GM23338 (cell line): Measurements from ENCODE around the gene CD9. TPM values are rescaled to one million over a fixed set of nuclear protein-coding genes. Genes with fewer than 3 reads are reported as not detected.

Experiments
- ATAC-seq: fragments of 200-7000 bp; cut with Tn5 transposase; 3 replicates; pipeline ENCODE4 v1.9.1; 2020
- DNase-seq: peaks from one replicate; pipeline ENCODE4 v3.0.0-alpha.2; 2015; ENCODE audit warnings: low spot score
- H2AFZ ChIP-seq: fragments of 200-600 bp; sonication (generic); 2 replicates; pipeline ENCODE4 v1.8.0; 2016; ENCODE audit warnings: antibody characterized with exemption, mild to moderate bottlenecking, moderate library complexity
- H3F3A ChIP-seq: fragments of 200-600 bp; sonication (generic); replicated peaks from 2 replicates; pipeline ENCODE4 v1.8.0; 2017; ENCODE audit warnings: antibody characterized with exemption, mixed run types, low read depth
- H3K27ac ChIP-seq: fragments of 200-600 bp; sonication (generic); 2 replicates; pipeline ENCODE4 v1.6.1; 2016; ENCODE audit warnings: low read depth
- H3K27me3 ChIP-seq: fragments of 200-600 bp; sonication (generic); 2 replicates; pipeline ENCODE4 v1.8.0; 2016; ENCODE audit warnings: mild to moderate bottlenecking, mixed run types, moderate library complexity; ENCODE audit not compliant: insufficient read depth
- H3K36me3 ChIP-seq: fragments of 200-600 bp; sonication (generic); 2 replicates; pipeline ENCODE4 v1.8.0; 2016; ENCODE audit warnings: mild to moderate bottlenecking; ENCODE audit not compliant: insufficient read depth
- H3K4me1 ChIP-seq: fragments of 200-600 bp; sonication (generic); 2 replicates; pipeline ENCODE4 v1.8.0; 2016; ENCODE audit warnings: mild to moderate bottlenecking, moderate library complexity; ENCODE audit not compliant: insufficient read depth
- H3K4me2 ChIP-seq: fragments of 200-600 bp; sonication (generic); 2 replicates; pipeline ENCODE4 v1.7.1; 2017; ENCODE audit warnings: mixed run types
- H3K4me3 ChIP-seq: fragments of 200-600 bp; sonication (generic); 2 replicates; pipeline ENCODE4 v1.6.1; 2016; ENCODE audit warnings: mixed run types
- H3K79me2 ChIP-seq: fragments of 200-600 bp; sonication (generic); replicated peaks from 2 replicates; pipeline ENCODE4 v1.8.0; 2017; ENCODE audit warnings: mild to moderate bottlenecking; ENCODE audit not compliant: insufficient read depth
- H3K9me2 ChIP-seq: fragments of 200-600 bp; sonication (generic); 2 replicates; pipeline ENCODE4 v1.8.0; 2017; ENCODE audit not compliant: insufficient read depth
- H4K20me1 ChIP-seq: fragments of 200-600 bp; sonication (generic); replicated peaks from 2 replicates; pipeline ENCODE4 v1.8.0; 2017; ENCODE audit warnings: mild to moderate bottlenecking; ENCODE audit not compliant: insufficient read depth
- H3K27ac Mint-ChIP-seq: 2 replicates; pipeline ENCODE4 v1.8.0; 2020; ENCODE audit warnings: inconsistent platforms, mild to moderate bottlenecking, moderate library complexity, mixed read lengths
- H3K27me3 Mint-ChIP-seq: 3 replicates; pipeline ENCODE4 v1.8.0; 2022; ENCODE audit warnings: low read depth, mild to moderate bottlenecking, moderate library complexity, mixed read lengths, inconsistent platforms; ENCODE audit not compliant: insufficient read depth, poor library complexity
- H3K36me3 Mint-ChIP-seq: 3 replicates; pipeline ENCODE4 v1.8.0; 2021; ENCODE audit warnings: low read depth, mild to moderate bottlenecking, inconsistent platforms, moderate library complexity, mixed read lengths
- H3K4me1 Mint-ChIP-seq: 3 replicates; pipeline ENCODE4 v1.8.0; 2020; ENCODE audit warnings: mild to moderate bottlenecking, inconsistent platforms, mixed read lengths
- H3K4me3 Mint-ChIP-seq: 3 replicates; pipeline ENCODE4 v1.8.0; 2021; ENCODE audit warnings: moderate library complexity, mild to moderate bottlenecking, inconsistent platforms, mixed read lengths
- H3K9me3 Mint-ChIP-seq: 3 replicates; pipeline ENCODE4 v1.8.0; 2020; ENCODE audit warnings: moderate library complexity, mild to moderate bottlenecking, inconsistent platforms, mixed read lengths
- CREB1 ChIP-seq: fragments of 250-450 bp; sonication (Bioruptor Pico); IDR thresholded peaks from 2 replicates; pipeline ENCODE4 v1.5.0; 2020; ENCODE audit warnings: low read depth, mild to moderate bottlenecking, moderate library complexity
- EZH2 ChIP-seq: fragments of 200-600 bp; sonication (generic); IDR thresholded peaks from one replicate; pipeline ENCODE4 v1.8.0; 2017; ENCODE audit warnings: antibody characterized with exemption, mild to moderate bottlenecking, low read depth; ENCODE audit not compliant: unreplicated experiment
- EZH2phosphoT487 ChIP-seq: fragments of 200-600 bp; sonication (generic); IDR thresholded peaks from one replicate; pipeline ENCODE4 v1.8.1; 2018; ENCODE audit warnings: antibody characterized with exemption; ENCODE audit not compliant: unreplicated experiment
- JUNB ChIP-seq: IDR thresholded peaks from one replicate; pipeline ENCODE4 v1.6.1; 2016; ENCODE audit warnings: antibody characterized with exemption; ENCODE audit not compliant: unreplicated experiment
- NANOG ChIP-seq: IDR thresholded peaks from 2 replicates; pipeline ENCODE4 v1.6.1; 2016; ENCODE audit warnings: antibody characterized with exemption, borderline replicate concordance
- POLR2AphosphoS5 ChIP-seq: IDR thresholded peaks from 2 replicates; pipeline ENCODE4 v1.6.1; 2016; ENCODE audit warnings: antibody characterized with exemption, low read depth
- STAT1 ChIP-seq: IDR thresholded peaks from one replicate; pipeline ENCODE4 v1.6.1; 2016; ENCODE audit warnings: antibody characterized with exemption; ENCODE audit not compliant: unreplicated experiment
- ZNF114 ChIP-seq: fragments of 250-450 bp; sonication (Bioruptor Pico); IDR thresholded peaks from 2 replicates; pipeline ENCODE4 v1.5.0; 2020; ENCODE audit warnings: mild to moderate bottlenecking, moderate library complexity
- ZNF331 ChIP-seq: fragments of 250-450 bp; sonication (Bioruptor Pico); IDR thresholded peaks from 2 replicates; pipeline ENCODE4 v1.5.0; 2020; ENCODE audit warnings: low read depth, mild to moderate bottlenecking, moderate library complexity
- polyA plus RNA-seq: library from polyadenylated mRNA; unstranded; fragments of >200 nt; fragmentation: Nextera tagmentation; extraction: Ambion mirVana; gene quantifications from 2 replicates; pipeline ENCODE4 v1.2.1, GENCODE V29; 2016
- total RNA-seq: library from RNA; depleted of rRNA; stranded (reverse); fragments of >200 nt; shearing (Covaris generic); gene quantifications from 2 replicates; pipeline ENCODE4 v1.2.3, GENCODE V29; 2014
- TF ChIP-seq, protein P1 (sequence below): fragments of 250-450 bp; sonication (Bioruptor Pico); IDR thresholded peaks from 2 replicates; pipeline ENCODE4 v1.5.0; 2020; ENCODE audit warnings: mild to moderate bottlenecking, moderate library complexity
- TF ChIP-seq, protein P2 (sequence below): IDR thresholded peaks from 2 replicates; pipeline ENCODE4 v1.6.1; 2016; ENCODE audit warnings: antibody characterized with exemption
- TF ChIP-seq, protein P3 (sequence below): IDR thresholded peaks from one replicate; pipeline ENCODE4 v1.6.1; 2018; ENCODE audit warnings: antibody characterized with exemption; ENCODE audit not compliant: unreplicated experiment
- TF ChIP-seq, protein P4 (sequence below), 2 experiments: fragments of 200-600 bp in 1 of 2; sonication (generic) in 1 of 2; conservative IDR thresholded peaks; 2 replicates each; pipeline versions ENCODE4 v1.5.1 to v1.6.1; 2016 to 2017; ENCODE audit warnings: antibody characterized with exemption in 2 of 2, low read depth in 2 of 2, mild to moderate bottlenecking in 2 of 2, moderate library complexity in 1 of 2

CD9 gene
- total and polyA plus RNA-seq, 2 experiments from 2014 or later, result 222 to 251 TPM

DNA sequence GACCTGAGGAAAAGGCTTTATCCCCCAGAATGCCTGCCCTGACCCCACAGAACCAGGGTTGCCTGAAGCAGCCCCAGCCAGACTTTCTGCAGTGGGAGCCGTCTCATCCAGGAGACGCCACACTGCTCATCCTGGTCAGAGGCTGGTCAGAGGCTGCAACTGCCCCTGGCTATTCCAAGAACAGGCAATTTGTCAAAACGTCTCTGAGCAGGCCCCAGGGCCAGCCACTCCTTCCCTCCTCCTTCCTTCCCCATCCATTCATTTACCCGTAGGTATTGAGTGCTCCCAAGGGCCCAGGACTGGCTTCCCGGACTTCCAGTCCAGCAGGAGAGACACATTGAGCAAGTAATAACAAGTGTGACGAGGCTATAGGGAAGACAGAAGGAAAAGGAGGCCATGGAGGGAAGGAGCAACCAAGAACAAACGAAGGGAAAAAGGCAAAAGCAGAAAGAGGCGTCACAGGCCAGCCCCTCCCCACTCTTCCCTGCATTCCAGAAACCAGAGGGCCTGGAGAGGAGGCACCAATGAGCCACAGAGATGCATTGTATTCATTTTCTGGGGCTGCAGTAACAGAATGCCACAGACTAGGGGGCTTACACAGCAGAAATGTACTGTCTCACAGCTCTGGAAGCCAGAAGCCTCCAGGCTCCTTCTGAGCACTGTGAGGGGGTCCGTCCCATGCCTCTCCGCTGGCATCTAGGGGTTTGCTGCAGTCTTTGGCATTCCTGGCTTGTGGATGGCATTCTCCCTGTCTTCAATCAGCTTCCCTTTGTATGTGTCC, 21.0 kb upstream of the CD9 start:
- peaks cover 15% of the 10 kb centered on the region for H3K4me1 Mint-ChIP-seq
- ATAC-seq, result peak; percentile 82

More for the DNA sequence above, 21.0 kb upstream of the CD9 start:
- Histone ChIP-seq H4K20me1 (no peaks in the 10 kb centered on the region), H2AFZ (peak overlapping the region; percentile 69; the same call in 1 of the 2 replicates), H3K36me3 (no peaks in the 10 kb centered on the region), H3F3A (no peaks in the 10 kb centered on the region), H3K4me3 (no peak overlapping the region), H3K79me2 (no peaks in the 10 kb centered on the region), H3K4me2 (no peak overlapping the region), H3K27me3 (no peaks in the 10 kb centered on the region), H3K9me2 (no peaks in the 10 kb centered on the region), H3K27ac (no peak overlapping the region), H3K4me1 (peaks cover 10% of the 10 kb centered on the region)
- no peak overlapping the region for H3K4me3 Mint-ChIP-seq
- no peak for TF ChIP-seq POLR2AphosphoS5
- no peak for TF ChIP-seq ZNF331 (CRISPR knock-in tag)
- TF ChIP-seq, protein P1, sequence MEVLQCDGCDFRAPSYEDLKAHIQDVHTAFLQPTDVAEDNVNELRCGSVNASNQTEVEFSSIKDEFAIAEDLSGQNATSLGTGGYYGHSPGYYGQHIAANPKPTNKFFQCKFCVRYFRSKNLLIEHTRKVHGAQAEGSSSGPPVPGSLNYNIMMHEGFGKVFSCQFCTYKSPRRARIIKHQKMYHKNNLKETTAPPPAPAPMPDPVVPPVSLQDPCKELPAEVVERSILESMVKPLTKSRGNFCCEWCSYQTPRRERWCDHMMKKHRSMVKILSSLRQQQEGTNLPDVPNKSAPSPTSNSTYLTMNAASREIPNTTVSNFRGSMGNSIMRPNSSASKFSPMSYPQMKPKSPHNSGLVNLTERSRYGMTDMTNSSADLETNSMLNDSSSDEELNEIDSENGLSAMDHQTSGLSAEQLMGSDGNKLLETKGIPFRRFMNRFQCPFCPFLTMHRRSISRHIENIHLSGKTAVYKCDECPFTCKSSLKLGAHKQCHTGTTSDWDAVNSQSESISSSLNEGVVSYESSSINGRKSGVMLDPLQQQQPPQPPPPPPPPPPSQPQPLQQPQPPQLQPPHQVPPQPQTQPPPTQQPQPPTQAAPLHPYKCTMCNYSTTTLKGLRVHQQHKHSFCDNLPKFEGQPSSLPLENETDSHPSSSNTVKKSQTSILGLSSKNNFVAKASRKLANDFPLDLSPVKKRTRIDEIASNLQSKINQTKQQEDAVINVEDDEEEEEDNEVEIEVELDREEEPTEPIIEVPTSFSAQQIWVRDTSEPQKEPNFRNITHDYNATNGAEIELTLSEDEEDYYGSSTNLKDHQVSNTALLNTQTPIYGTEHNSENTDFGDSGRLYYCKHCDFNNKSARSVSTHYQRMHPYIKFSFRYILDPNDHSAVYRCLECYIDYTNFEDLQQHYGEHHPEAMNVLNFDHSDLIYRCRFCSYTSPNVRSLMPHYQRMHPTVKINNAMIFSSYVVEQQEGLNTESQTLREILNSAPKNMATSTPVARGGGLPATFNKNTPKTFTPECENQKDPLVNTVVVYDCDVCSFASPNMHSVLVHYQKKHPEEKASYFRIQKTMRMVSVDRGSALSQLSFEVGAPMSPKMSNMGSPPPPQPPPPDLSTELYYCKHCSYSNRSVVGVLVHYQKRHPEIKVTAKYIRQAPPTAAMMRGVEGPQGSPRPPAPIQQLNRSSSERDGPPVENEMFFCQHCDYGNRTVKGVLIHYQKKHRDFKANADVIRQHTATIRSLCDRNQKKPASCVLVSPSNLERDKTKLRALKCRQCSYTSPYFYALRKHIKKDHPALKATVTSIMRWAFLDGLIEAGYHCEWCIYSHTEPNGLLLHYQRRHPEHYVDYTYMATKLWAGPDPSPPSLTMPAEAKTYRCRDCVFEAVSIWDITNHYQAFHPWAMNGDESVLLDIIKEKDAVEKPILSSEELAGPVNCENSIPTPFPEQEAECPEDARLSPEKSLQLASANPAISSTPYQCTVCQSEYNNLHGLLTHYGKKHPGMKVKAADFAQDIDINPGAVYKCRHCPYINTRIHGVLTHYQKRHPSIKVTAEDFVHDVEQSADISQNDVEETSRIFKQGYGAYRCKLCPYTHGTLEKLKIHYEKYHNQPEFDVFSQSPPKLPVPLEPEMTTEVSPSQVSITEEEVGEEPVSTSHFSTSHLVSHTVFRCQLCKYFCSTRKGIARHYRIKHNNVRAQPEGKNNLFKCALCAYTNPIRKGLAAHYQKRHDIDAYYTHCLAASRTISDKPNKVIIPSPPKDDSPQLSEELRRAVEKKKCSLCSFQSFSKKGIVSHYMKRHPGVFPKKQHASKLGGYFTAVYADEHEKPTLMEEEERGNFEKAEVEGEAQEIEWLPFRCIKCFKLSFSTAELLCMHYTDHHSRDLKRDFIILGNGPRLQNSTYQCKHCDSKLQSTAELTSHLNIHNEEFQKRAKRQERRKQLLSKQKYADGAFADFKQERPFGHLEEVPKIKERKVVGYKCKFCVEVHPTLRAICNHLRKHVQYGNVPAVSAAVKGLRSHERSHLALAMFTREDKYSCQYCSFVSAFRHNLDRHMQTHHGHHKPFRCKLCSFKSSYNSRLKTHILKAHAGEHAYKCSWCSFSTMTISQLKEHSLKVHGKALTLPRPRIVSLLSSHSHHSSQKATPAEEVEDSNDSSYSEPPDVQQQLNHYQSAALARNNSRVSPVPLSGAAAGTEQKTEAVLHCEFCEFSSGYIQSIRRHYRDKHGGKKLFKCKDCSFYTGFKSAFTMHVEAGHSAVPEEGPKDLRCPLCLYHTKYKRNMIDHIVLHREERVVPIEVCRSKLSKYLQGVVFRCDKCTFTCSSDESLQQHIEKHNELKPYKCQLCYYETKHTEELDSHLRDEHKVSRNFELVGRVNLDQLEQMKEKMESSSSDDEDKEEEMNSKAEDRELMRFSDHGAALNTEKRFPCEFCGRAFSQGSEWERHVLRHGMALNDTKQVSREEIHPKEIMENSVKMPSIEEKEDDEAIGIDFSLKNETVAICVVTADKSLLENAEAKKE (CRISPR knock-in tag), result no peak
- TF ChIP-seq, protein P2, sequence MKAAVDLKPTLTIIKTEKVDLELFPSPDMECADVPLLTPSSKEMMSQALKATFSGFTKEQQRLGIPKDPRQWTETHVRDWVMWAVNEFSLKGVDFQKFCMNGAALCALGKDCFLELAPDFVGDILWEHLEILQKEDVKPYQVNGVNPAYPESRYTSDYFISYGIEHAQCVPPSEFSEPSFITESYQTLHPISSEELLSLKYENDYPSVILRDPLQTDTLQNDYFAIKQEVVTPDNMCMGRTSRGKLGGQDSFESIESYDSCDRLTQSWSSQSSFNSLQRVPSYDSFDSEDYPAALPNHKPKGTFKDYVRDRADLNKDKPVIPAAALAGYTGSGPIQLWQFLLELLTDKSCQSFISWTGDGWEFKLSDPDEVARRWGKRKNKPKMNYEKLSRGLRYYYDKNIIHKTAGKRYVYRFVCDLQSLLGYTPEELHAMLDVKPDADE, result no peak
- no peak for TF ChIP-seq STAT1
- TF ChIP-seq, protein P3, sequence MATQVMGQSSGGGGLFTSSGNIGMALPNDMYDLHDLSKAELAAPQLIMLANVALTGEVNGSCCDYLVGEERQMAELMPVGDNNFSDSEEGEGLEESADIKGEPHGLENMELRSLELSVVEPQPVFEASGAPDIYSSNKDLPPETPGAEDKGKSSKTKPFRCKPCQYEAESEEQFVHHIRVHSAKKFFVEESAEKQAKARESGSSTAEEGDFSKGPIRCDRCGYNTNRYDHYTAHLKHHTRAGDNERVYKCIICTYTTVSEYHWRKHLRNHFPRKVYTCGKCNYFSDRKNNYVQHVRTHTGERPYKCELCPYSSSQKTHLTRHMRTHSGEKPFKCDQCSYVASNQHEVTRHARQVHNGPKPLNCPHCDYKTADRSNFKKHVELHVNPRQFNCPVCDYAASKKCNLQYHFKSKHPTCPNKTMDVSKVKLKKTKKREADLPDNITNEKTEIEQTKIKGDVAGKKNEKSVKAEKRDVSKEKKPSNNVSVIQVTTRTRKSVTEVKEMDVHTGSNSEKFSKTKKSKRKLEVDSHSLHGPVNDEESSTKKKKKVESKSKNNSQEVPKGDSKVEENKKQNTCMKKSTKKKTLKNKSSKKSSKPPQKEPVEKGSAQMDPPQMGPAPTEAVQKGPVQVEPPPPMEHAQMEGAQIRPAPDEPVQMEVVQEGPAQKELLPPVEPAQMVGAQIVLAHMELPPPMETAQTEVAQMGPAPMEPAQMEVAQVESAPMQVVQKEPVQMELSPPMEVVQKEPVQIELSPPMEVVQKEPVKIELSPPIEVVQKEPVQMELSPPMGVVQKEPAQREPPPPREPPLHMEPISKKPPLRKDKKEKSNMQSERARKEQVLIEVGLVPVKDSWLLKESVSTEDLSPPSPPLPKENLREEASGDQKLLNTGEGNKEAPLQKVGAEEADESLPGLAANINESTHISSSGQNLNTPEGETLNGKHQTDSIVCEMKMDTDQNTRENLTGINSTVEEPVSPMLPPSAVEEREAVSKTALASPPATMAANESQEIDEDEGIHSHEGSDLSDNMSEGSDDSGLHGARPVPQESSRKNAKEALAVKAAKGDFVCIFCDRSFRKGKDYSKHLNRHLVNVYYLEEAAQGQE, result no peak
- TF ChIP-seq NANOG, result no peak
- no peak for TF ChIP-seq JUNB
- TF ChIP-seq EZH2phosphoT487, result no peak
- TF ChIP-seq, protein P4, sequence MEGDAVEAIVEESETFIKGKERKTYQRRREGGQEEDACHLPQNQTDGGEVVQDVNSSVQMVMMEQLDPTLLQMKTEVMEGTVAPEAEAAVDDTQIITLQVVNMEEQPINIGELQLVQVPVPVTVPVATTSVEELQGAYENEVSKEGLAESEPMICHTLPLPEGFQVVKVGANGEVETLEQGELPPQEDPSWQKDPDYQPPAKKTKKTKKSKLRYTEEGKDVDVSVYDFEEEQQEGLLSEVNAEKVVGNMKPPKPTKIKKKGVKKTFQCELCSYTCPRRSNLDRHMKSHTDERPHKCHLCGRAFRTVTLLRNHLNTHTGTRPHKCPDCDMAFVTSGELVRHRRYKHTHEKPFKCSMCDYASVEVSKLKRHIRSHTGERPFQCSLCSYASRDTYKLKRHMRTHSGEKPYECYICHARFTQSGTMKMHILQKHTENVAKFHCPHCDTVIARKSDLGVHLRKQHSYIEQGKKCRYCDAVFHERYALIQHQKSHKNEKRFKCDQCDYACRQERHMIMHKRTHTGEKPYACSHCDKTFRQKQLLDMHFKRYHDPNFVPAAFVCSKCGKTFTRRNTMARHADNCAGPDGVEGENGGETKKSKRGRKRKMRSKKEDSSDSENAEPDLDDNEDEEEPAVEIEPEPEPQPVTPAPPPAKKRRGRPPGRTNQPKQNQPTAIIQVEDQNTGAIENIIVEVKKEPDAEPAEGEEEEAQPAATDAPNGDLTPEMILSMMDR (conservative IDR thresholded peaks at IDR 0.05; ENCODE audit: low read depth in 2 of 2), result no peak
- no peak for TF ChIP-seq EZH2
- no peak for TF ChIP-seq CREB1 (CRISPR knock-in tag)
- no peak for TF ChIP-seq ZNF114
- H3K36me3 Mint-ChIP-seq, result no peaks in the 10 kb centered on the region
- H3K27me3 Mint-ChIP-seq, result peaks cover 12% of the 10 kb centered on the region
- H3K27ac Mint-ChIP-seq, result no peak overlapping the region
- peak; percentile 61 for DNase-seq
- H3K9me3 Mint-ChIP-seq, result peaks cover 3% of the 10 kb centered on the region; the same call in 1 of the 3 replicates
